ENCODE data around the gene OPALIN. TPM values are rescaled to one million over a fixed set of nuclear protein-coding genes. Genes with fewer than 3 reads are reported as not detected.

The OPALIN gene
- total RNA-seq, 1 donor, result not detected

GRCh38 chr10:96360766-96361165 is 2.0 kb upstream of the OPALIN start:
- no peaks in the 10 kb centered on the region for H3K27me3 ChIP-seq (ENCODE audit: insufficient read depth, low read length)
- H3K4me3 ChIP-seq (ENCODE audit: low read length), result no peak overlapping the region
- no peaks in the 10 kb centered on the region for H3K9me3 ChIP-seq (ENCODE audit: low read depth, low read length)
- no peaks in the 10 kb centered on the region for H3K4me1 ChIP-seq (ENCODE audit: insufficient read depth, low read length)

- Histone ChIP-seq H3K4me1 (ENCODE audit: insufficient read depth, low read length) (no peaks in the 10 kb centered on the region), H3K27me3 (ENCODE audit: insufficient read depth, low read length) (no peaks in the 10 kb centered on the region), H3K9me3 (ENCODE audit: low read depth, low read length) (no peaks in the 10 kb centered on the region), H3K4me3 (ENCODE audit: low read length) (no peak overlapping the region)
These were observed 1.5 kb upstream of the OPALIN start for GRCh38 chr10:96360331-96360730.

GRCh38 chr10:96359616-96360015 is 814 bp upstream of the OPALIN start:
- H3K4me3 ChIP-seq (ENCODE audit: low read length), result no peak overlapping the region
- no peaks in the 10 kb centered on the region for H3K27me3 ChIP-seq (ENCODE audit: insufficient read depth, low read length)
- H3K9me3 ChIP-seq (ENCODE audit: low read depth, low read length), result no peaks in the 10 kb centered on the region
- H3K4me1 ChIP-seq (ENCODE audit: insufficient read depth, low read length), result no peaks in the 10 kb centered on the region

DNA sequence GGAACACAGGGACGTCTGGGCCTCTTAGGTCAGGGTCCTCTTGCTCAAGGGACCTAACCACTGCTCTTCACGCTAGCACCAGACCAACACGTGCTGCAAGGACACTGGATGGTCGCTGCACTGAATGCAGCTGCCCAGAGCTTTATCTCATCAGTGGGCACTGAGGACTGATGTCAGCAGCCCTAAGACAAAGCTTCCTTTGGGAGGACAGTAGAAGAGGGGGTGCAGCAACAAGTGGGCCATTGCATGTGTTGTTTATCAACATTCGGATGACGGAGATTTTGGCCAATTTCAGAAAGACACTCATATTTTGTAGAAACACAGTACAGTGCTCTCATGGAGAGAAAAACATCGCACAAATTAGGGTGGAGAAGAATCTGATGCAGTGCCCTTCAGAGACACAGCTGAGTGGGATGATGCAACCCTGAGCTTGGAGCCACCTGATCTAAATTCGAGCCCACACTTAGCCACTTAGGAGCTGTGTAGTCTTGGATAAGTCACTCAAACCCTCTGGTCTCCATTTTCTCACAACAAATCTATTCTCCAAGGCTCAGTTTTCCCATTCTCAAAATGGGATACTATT is 1.7 kb downstream of the OPALIN start:
- no peak overlapping the region for H3K4me3 ChIP-seq (ENCODE audit: low read length)
- H3K27me3 ChIP-seq (ENCODE audit: insufficient read depth, low read length), result no peaks in the 10 kb centered on the region
- no peaks in the 10 kb centered on the region for H3K4me1 ChIP-seq (ENCODE audit: insufficient read depth, low read length)
- H3K9me3 ChIP-seq (ENCODE audit: low read depth, low read length), result no peaks in the 10 kb centered on the region

DNA sequence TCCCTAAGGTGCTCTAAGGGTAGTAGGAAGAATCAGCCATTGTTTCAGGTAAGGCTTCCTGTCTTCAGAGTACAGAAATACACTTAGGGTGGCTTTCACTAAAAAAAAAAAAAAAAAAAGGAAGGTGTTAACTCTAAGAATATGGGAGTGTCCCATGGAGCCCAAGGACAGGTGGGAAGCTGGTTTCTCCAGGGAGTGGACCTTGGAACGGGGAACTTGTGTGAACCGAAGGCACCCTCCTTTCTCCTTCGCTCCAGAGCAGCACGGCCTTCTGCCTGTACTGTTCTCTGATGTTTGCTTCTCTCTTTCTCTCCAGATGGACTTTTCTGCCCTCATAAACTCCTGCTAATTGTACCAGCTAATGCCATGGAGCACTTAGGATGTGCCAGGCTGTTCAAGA is 6.2 kb downstream of the OPALIN start:
- no peak overlapping the region for H3K4me3 ChIP-seq (ENCODE audit: low read length)
- no peaks in the 10 kb centered on the region for H3K4me1 ChIP-seq (ENCODE audit: insufficient read depth, low read length)
- no peaks in the 10 kb centered on the region for H3K9me3 ChIP-seq (ENCODE audit: low read depth, low read length)
- H3K27me3 ChIP-seq (ENCODE audit: insufficient read depth, low read length), result peaks cover 3% of the 10 kb centered on the region

DNA sequence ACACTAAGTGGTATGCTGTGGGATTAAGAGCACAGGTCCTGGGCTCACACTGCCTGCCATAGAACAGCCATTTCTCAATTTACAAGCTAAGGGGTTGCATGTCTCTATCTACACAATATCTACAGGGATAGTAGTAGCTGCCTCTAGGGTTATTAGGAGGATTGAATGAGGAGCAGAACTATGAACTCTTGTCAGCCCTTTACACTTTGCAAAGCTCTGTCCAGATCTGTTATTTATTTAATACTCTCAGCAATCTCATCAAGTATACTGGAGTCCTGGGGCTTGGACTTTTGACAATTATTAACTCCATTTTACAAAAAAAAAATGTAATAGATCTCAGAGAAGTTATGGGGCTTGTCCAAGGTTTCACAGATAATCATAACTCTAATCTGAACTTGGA is 6.8 kb downstream of the OPALIN start:
- no peaks in the 10 kb centered on the region for H3K9me3 ChIP-seq (ENCODE audit: low read depth, low read length)
- no peak overlapping the region for H3K4me3 ChIP-seq (ENCODE audit: low read length)
- peaks cover 3% of the 10 kb centered on the region for H3K27me3 ChIP-seq (ENCODE audit: insufficient read depth, low read length)
- H3K4me1 ChIP-seq (ENCODE audit: insufficient read depth, low read length), result no peaks in the 10 kb centered on the region

- no peaks in the 10 kb centered on the region for H3K4me1 ChIP-seq (ENCODE audit: insufficient read depth, low read length)
These were observed 12.5 kb downstream of the OPALIN start for GRCh38 chr10:96346295-96346694.

GRCh38 chr10:96345222-96345621 is 13.6 kb downstream of the OPALIN start:
- H3K27me3 ChIP-seq (ENCODE audit: insufficient read depth, low read length), result no peaks in the 10 kb centered on the region
- H3K4me1 ChIP-seq (ENCODE audit: insufficient read depth, low read length), result no peaks in the 10 kb centered on the region
- H3K9me3 ChIP-seq (ENCODE audit: low read depth, low read length), result no peaks in the 10 kb centered on the region
- H3K4me3 ChIP-seq (ENCODE audit: low read length), result no peak overlapping the region

More at GRCh38 chr10:96346295-96346694, 12.5 kb downstream of the OPALIN start:
- peaks cover 3% of the 10 kb centered on the region for H3K27me3 ChIP-seq (ENCODE audit: insufficient read depth, low read length)
- H3K4me3 ChIP-seq (ENCODE audit: low read length), result no peak overlapping the region
- H3K9me3 ChIP-seq (ENCODE audit: low read depth, low read length), result no peaks in the 10 kb centered on the region

GRCh38 chr10:96344178-96344577 is 14.6 kb downstream of the OPALIN start:
- no peaks in the 10 kb centered on the region for H3K4me1 ChIP-seq (ENCODE audit: insufficient read depth, low read length)
- no peak overlapping the region for H3K4me3 ChIP-seq (ENCODE audit: low read length)
- H3K9me3 ChIP-seq (ENCODE audit: low read depth, low read length), result no peaks in the 10 kb centered on the region
- no peaks in the 10 kb centered on the region for H3K27me3 ChIP-seq (ENCODE audit: insufficient read depth, low read length)

- no peaks in the 10 kb centered on the region for H3K9me3 ChIP-seq (ENCODE audit: low read depth, low read length)
- H3K4me1 ChIP-seq (ENCODE audit: insufficient read depth, low read length), result no peaks in the 10 kb centered on the region
- no peaks in the 10 kb centered on the region for H3K27me3 ChIP-seq (ENCODE audit: insufficient read depth, low read length)
- H3K4me3 ChIP-seq (ENCODE audit: low read length), result no peak overlapping the region
These were observed 16.4 kb downstream of the OPALIN start for GRCh38 chr10:96342402-96342801.

DNA sequence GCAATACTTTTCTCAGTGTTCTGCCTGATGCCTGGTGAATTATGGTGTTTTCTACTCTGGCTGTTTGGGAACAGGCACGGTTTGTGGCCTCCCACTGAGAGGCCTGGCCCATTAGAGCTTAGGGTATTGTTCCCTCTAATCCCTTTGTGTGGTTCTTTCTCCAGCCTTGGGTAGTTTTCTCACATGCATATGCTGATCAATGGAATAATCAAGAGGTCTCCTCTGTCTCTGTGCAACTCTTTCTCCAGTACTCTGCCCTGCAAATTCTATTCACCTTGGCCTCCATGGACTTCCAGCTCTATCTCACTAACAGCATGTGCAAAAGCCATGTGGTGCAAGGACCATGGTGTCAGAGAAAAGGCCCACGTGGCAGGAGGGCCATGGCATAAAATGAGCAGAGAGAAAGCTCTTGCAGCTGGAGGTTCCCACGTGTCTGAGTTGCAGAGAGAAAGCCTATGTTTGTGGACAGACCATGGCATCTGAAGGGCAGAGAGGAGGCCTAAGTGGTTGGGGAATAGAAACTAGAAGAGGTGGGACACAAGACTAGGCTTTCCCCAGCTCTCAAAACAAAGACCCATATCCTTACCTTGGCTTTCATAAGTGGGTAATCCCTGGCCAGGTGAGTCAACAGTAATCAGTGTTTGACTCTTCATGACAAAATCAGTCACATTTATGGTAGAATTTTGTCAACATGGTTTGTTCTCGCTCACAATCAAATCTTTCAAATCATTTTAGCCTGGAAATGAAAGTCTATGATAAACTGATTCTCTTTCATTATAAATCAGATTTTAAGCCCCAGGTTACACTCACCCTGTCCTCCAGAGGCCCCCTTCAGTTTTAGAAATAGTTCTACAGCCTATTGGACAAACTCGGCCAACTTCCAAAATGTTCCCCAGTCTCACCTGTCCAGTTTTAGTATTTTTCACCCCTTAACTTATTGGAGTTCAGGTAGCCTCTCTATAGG is 17.3 kb downstream of the OPALIN start:
- no peaks in the 10 kb centered on the region for H3K4me1 ChIP-seq (ENCODE audit: insufficient read depth, low read length)
- H3K27me3 ChIP-seq (ENCODE audit: insufficient read depth, low read length), result no peaks in the 10 kb centered on the region
- no peaks in the 10 kb centered on the region for H3K9me3 ChIP-seq (ENCODE audit: low read depth, low read length)
- H3K4me3 ChIP-seq (ENCODE audit: low read length), result no peak overlapping the region

DNA sequence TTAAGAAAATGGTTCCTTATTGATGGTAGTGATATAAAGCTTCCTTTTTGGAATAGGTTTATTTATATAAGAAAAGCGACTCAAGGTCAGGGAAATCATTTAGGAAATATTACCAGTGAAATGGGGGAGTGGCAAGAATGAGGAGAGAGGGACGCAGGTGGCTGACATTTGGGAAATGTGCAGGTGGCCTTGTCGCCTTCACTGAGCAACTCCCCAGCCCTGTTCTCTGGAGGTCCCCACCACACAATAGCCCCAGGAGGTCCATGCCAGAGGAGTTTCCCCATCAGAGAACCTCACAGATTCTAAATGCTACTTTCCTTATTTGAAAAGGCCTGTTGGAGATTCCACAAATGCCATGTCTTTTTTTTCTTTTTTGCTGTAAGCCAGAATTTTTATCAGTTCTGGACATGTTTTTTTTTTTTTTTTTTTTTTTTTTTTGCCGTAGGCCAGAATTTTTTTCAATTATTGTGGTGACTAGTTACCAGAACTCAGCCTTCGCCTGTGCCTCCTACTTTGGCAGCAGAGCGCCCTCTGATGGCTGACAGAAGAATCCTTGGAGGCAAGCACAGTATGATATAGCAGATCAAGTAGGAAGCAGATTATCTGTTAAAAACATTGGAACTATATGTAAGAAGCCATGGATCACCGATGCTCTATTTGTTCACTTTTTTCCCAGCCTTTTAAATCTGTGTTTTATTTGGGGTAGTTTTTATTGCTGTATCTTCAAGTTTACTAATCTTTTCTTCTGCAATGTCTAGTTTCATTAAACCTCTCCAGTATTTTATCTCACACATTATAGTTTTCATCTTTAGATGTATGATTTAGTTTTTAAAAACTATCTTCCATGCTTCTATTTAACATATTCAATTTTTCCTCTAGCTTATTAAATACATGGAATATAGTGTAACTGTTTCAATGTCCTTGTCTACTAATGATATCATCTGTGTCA is 18.6 kb downstream of the OPALIN start:
- no peaks in the 10 kb centered on the region for H3K4me1 ChIP-seq (ENCODE audit: insufficient read depth, low read length)
- H3K9me3 ChIP-seq (ENCODE audit: low read depth, low read length), result no peaks in the 10 kb centered on the region
- no peak overlapping the region for H3K4me3 ChIP-seq (ENCODE audit: low read length)
- H3K27me3 ChIP-seq (ENCODE audit: insufficient read depth, low read length), result no peaks in the 10 kb centered on the region

GRCh38 chr10:96339383-96339782 is 19.4 kb downstream of the OPALIN start:
- Histone ChIP-seq H3K9me3 (ENCODE audit: low read depth, low read length) (no peaks in the 10 kb centered on the region), H3K4me1 (ENCODE audit: insufficient read depth, low read length) (no peaks in the 10 kb centered on the region), H3K4me3 (ENCODE audit: low read length) (no peak overlapping the region), H3K27me3 (ENCODE audit: insufficient read depth, low read length) (no peaks in the 10 kb centered on the region)

DNA sequence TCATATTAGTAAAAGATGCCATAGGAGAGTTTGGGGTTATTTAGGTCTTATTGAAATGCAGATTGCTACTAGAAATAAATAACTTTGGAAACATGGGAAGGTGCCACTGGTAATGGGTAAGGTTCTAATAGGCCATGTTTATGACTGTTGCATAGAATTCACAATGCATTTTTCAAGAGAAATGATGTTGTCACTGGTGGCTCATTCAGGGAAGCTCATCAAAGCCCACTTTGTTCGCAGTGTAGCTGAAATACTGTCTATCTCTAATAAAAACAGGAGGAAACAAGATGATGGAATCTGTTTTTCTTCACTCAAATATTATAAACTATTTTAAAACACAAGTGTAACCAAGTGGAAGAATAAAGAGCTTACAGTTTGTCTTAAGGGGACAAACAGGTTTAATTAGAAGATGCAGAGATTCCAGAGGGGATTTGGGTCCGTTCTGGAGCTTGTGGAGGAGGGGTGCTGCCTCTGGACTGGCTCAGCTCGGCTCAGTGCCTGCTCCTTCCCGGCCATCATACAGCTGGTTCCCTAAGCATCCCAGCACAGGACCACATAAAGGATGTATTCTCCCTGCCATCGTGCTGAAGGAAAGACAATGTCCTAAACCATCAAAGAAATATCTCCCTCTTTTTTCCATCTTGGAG is 20.4 kb downstream of the OPALIN start:
- Histone ChIP-seq H3K27me3 (ENCODE audit: insufficient read depth, low read length) (no peaks in the 10 kb centered on the region), H3K4me1 (ENCODE audit: insufficient read depth, low read length) (no peaks in the 10 kb centered on the region), H3K9me3 (ENCODE audit: low read depth, low read length) (no peaks in the 10 kb centered on the region), H3K4me3 (ENCODE audit: low read length) (no peak overlapping the region)

All from mononuclear cell (primary cell).